HepG2 (cell line): Measurements from ENCODE around the gene HIGD1C. TPM values are rescaled to one million over a fixed set of nuclear protein-coding genes. Genes with fewer than 3 reads are reported as not detected.

ENCODE experiments used
- DMAP1 ChIP-seq: IDR thresholded peaks from 2 replicates; pipeline ENCODE4 v1.6.1; 2016
- ETV6 ChIP-seq: sonication (generic); formaldehyde crosslinking; conservative IDR thresholded peaks from 2 replicates; pipeline ENCODE4 v1.4.0; 2020; ENCODE audit warnings: missing genetic modification reagents
- FIP1L1 ChIP-seq: fragments of 200-400 bp; formaldehyde crosslinking; IDR thresholded peaks from 2 replicates; pipeline ENCODE4 v1.6.1; 2018; ENCODE audit warnings: low read depth, mild to moderate bottlenecking, low read length, moderate library complexity, borderline replicate concordance; ENCODE audit not compliant: insufficient read depth
- FOSL1 ChIP-seq: sonication (generic); formaldehyde crosslinking; IDR thresholded peaks from 2 replicates; pipeline ENCODE4 v1.9.0; 2021; ENCODE audit warnings: missing genetic modification reagents, borderline replicate concordance
- MED1 ChIP-seq: sonication (generic); formaldehyde crosslinking; IDR thresholded peaks from 2 replicates; pipeline ENCODE4 v1.4.0; 2020; ENCODE audit warnings: missing genetic modification reagents
- NFYB ChIP-seq: sonication (generic); formaldehyde crosslinking; IDR thresholded peaks from 2 replicates; pipeline ENCODE4 v1.4.0; 2020; ENCODE audit warnings: missing genetic modification reagents
- NR2F6 ChIP-seq, 2 experiments: IDR thresholded peaks; 2 replicates each; pipeline ENCODE4 v1.6.1; 2016; ENCODE audit warnings: antibody characterized with exemption in 1 of 2, mild to moderate bottlenecking in 1 of 2
- NR3C1 ChIP-seq: sonication (generic); formaldehyde crosslinking; IDR thresholded peaks from 2 replicates; pipeline ENCODE4 v1.4.0; 2020; ENCODE audit warnings: missing genetic modification reagents
- SALL2 ChIP-seq: sonication (generic); formaldehyde crosslinking; IDR thresholded peaks from 2 replicates; pipeline ENCODE4 v1.8.1; 2023; ENCODE audit warnings: mild to moderate bottlenecking, missing genetic modification reagents, inconsistent platforms
- SKI ChIP-seq: fragments of 450-650 bp; IDR thresholded peaks from one replicate; pipeline ENCODE4 v1.6.1; 2018; ENCODE audit warnings: mild to moderate bottlenecking; ENCODE audit not compliant: partially characterized antibody
- TARDBP ChIP-seq: sonication (generic); formaldehyde crosslinking; IDR thresholded peaks from 2 replicates; pipeline ENCODE4 v1.8.0; 2022; ENCODE audit warnings: mild to moderate bottlenecking, missing genetic modification reagents
- ZBTB40 ChIP-seq, 2 experiments: fragments of 450-650 bp in 1 of 2; sonication (generic) in 1 of 2; formaldehyde crosslinking in 1 of 2; IDR thresholded peaks; 2 replicates each; pipeline versions ENCODE4 v1.6.1 to v1.8.0; 2016 to 2022; ENCODE audit warnings: antibody characterized with exemption in 1 of 2, mild to moderate bottlenecking in 1 of 2, missing genetic modification reagents in 1 of 2
- ZFP36L2 ChIP-seq: sonication (generic); formaldehyde crosslinking; IDR thresholded peaks from 2 replicates; pipeline ENCODE4 v1.4.0; 2020; ENCODE audit warnings: missing genetic modification reagents
- ZFP90 ChIP-seq: sonication (generic); formaldehyde crosslinking; IDR thresholded peaks from 2 replicates; pipeline ENCODE4 v1.8.0; 2022; ENCODE audit warnings: missing genetic modification reagents, mild to moderate bottlenecking, inconsistent platforms, borderline replicate concordance
- ZNF292 ChIP-seq: sonication (generic); formaldehyde crosslinking; IDR thresholded peaks from 2 replicates; pipeline ENCODE4 v1.8.1; 2022; ENCODE audit warnings: mild to moderate bottlenecking, low read depth, missing genetic modification reagents, borderline replicate concordance
- ZNF331 ChIP-seq: sonication (generic); formaldehyde crosslinking; IDR thresholded peaks from 2 replicates; pipeline ENCODE4 v1.4.0; 2020; ENCODE audit warnings: missing genetic modification reagents
- ZNF605 ChIP-seq: sonication (generic); formaldehyde crosslinking; IDR thresholded peaks from 2 replicates; pipeline ENCODE4 v1.8.0; 2022; ENCODE audit warnings: mild to moderate bottlenecking, missing genetic modification reagents
- polyA plus RNA-seq, 8 experiments: library from polyadenylated mRNA; depleted of rRNA in 3 of 8; stranded (reverse) in 7 of 8; unstranded in 1 of 8; fragments of >200 nt; fragmentation: Illumina TruSeq in 4 of 8; extraction: Trizol in 4 of 8; gene quantifications; 2 replicates each; pipeline versions ENCODE4 v1.2.1 to v1.2.3, GENCODE V29; 2011 to 2016; ENCODE audit warnings: low read depth in 4 of 8, missing spikeins in 1 of 8, mixed read lengths in 1 of 8; ENCODE audit not compliant: insufficient read depth in 1 of 8
- total RNA-seq, 5 experiments: library from RNA; depleted of rRNA; stranded (reverse); fragments of >200 nt; fragmentation: Illumina TruSeq; extraction: Trizol; gene quantifications; 2 replicates each; pipeline ENCODE4 v1.2.3, GENCODE V29; 2016; ENCODE audit warnings: low read depth in 1 of 5

HIGD1C gene
- total and polyA plus RNA-seq, 2 of the 13 experiments (the other 11 are each of a cell fraction or from before 2014, with no cell fraction given) = not detected

DNA sequence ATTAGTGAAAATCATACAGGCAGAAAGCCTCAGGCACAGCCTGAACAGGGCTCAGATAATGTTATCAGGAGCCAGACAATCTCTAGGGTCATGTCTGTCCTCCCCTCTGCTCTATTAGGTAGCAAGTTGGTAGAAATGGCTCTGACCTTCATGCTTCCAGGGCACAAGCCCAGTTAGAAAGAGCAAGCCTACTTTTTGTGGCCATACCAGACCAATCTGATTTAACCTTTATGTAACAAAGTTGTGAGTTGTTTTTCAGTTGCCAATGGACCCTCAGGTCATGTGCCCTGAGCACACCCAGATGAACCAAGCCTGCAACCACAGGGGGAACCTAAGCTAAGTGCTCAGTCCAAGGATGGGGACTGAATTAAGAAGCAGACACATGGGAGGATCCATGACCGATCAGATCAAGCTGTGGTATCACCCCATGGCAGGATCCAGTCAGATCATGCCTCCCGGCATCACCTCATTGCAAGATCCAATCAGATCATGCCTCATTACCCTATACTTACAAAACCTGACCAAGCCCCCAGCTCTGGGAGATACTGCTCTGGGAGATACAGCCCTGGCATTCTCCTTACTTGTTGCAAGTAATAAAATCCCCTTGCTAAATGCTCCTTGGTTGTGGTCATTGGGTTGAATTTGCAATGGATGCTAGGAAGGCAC is 18.8 kb upstream of the HIGD1C start (continued):
- TF ChIP-seq ZBTB40 (IDR thresholded peaks at IDR 0.05) (no peak), ZBTB40 (CRISPR knock-in tag; IDR thresholded peaks at IDR 0.05) (no peak), FOSL1 (CRISPR knock-in tag) (no peak), ZFP36L2 (CRISPR knock-in tag) (no peak), TARDBP (CRISPR knock-in tag) (0 out of 2 replicates have a peak, but pooled peaks have one; percentile 16), DMAP1 (CRISPR knock-in tag) (peak; percentile 43; the same call in 1 of the 2 replicates), ETV6 (CRISPR knock-in tag) (0 out of 2 replicates have a peak, but pooled peaks have one; percentile 35), NR2F6 (IDR thresholded peaks at IDR 0.05) (0 out of 2 replicates have a peak, but pooled peaks have one; percentile 10), NR2F6 (CRISPR knock-in tag; IDR thresholded peaks at IDR 0.05) (no peak), ZNF292 (CRISPR knock-in tag) (no peak), SALL2 (CRISPR knock-in tag) (no peak; the same call in 1 of the 2 replicates), NR3C1 (CRISPR knock-in tag) (no peak), ZFP90 (CRISPR knock-in tag) (peak; percentile 16; the same call in 1 of the 2 replicates), SKI (peak; percentile 30), NFYB (CRISPR knock-in tag) (peak; percentile 60), ZNF605 (CRISPR knock-in tag) (peak; percentile 55; the same call in 1 of the 2 replicates), MED1 (CRISPR knock-in tag) (peak; percentile 61), FIP1L1 (no peak), ZNF331 (CRISPR knock-in tag) (0 out of 2 replicates have a peak, but pooled peaks have one; percentile 28)
